Measurements from ENCODE around the gene TBC1D22A.

Gene TBC1D22A

GRCh38 chr22:47010211-47010610, 247.8 kb downstream of the TBC1D22A start:
- Histone ChIP-seq H2AK5ac (ENCODE audit: low read length) (no peak overlapping the region), H4K8ac (ENCODE audit: low read depth, low read length) (no peak overlapping the region), H3K4ac (ENCODE audit: low read depth, low read length) (no peak overlapping the region), H2BK15ac (replicated peaks; ENCODE audit: low read depth) (no peak overlapping the region), H3K27me3 (ENCODE audit: insufficient read depth, low read length, poor library complexity) (no peaks in the 10 kb centered on the region), H3K18ac (ENCODE audit: low read length) (no peak overlapping the region), H3K23ac (ENCODE audit: low read length) (no peak overlapping the region), H3K79me1 (ENCODE audit: low read length) (no peaks in the 10 kb centered on the region), H3K27ac (ENCODE audit: low read depth, low read length) (no peak overlapping the region), H3K36me3 (ENCODE audit: control insufficient read depth, insufficient read depth, low read length) (no peaks in the 10 kb centered on the region), H4K5ac (ENCODE audit: low read length) (no peak overlapping the region), H2BK5ac (ENCODE audit: low read length) (no peak overlapping the region), H3K56ac (ENCODE audit: low read length) (no peak overlapping the region), H3K4me3 (ENCODE audit: low read length) (no peak overlapping the region), H2BK120ac (ENCODE audit: low read depth, low read length) (no peak overlapping the region), H3K79me2 (ENCODE audit: control insufficient read depth, insufficient read depth, low read length) (no peaks in the 10 kb centered on the region), H3K9ac (ENCODE audit: low read length) (no peak overlapping the region), H3K4me1 (ENCODE audit: control insufficient read depth, low read depth, low read length) (no peaks in the 10 kb centered on the region), H3K4me2 (ENCODE audit: low read length) (no peak overlapping the region)
- DNase-seq = no peak
- WGBS (ENCODE audit: extremely low coverage, insufficient coverage, low lambda C conversion rate) = no CpG with 5 or more reads among the region's 10 CpGs

- Histone ChIP-seq H3K79me2 (ENCODE audit: control insufficient read depth, insufficient read depth, low read length) (no peaks in the 10 kb centered on the region), H4K5ac (ENCODE audit: low read length) (no peak overlapping the region), H3K18ac (ENCODE audit: low read length) (no peak overlapping the region), H2BK15ac (replicated peaks; ENCODE audit: low read depth) (no peak overlapping the region), H3K27me3 (ENCODE audit: insufficient read depth, low read length, poor library complexity) (no peaks in the 10 kb centered on the region), H3K9ac (ENCODE audit: low read length) (no peak overlapping the region), H3K4me1 (ENCODE audit: control insufficient read depth, low read depth, low read length) (no peaks in the 10 kb centered on the region), H3K4me2 (ENCODE audit: low read length) (no peak overlapping the region), H2BK120ac (ENCODE audit: low read depth, low read length) (no peak overlapping the region), H3K27ac (ENCODE audit: low read depth, low read length) (no peak overlapping the region), H3K56ac (ENCODE audit: low read length) (no peak overlapping the region), H3K36me3 (ENCODE audit: control insufficient read depth, insufficient read depth, low read length) (no peaks in the 10 kb centered on the region), H3K23ac (ENCODE audit: low read length) (no peak overlapping the region), H3K79me1 (ENCODE audit: low read length) (no peaks in the 10 kb centered on the region), H2AK5ac (ENCODE audit: low read length) (no peak overlapping the region), H3K4ac (ENCODE audit: low read depth, low read length) (no peak overlapping the region), H3K4me3 (ENCODE audit: low read length) (no peak overlapping the region), H2BK5ac (ENCODE audit: low read length) (no peak overlapping the region), H4K8ac (ENCODE audit: low read depth, low read length) (no peak overlapping the region)
- no CpG with 5 or more reads among the region's 12 CpGs for WGBS (ENCODE audit: extremely low coverage, insufficient coverage, low lambda C conversion rate)
- no peak for DNase-seq
These were observed 248.8 kb downstream of the TBC1D22A start for GRCh38 chr22:47011131-47011858.

GRCh38 chr22:47011859-47012258, 249.4 kb downstream of the TBC1D22A start:
- Histone ChIP-seq H3K9ac (ENCODE audit: low read length) (no peak overlapping the region), H2BK15ac (replicated peaks; ENCODE audit: low read depth) (no peak overlapping the region), H3K18ac (ENCODE audit: low read length) (no peak overlapping the region), H4K5ac (ENCODE audit: low read length) (no peak overlapping the region), H3K4me3 (ENCODE audit: low read length) (no peak overlapping the region), H3K23ac (ENCODE audit: low read length) (no peak overlapping the region), H3K4me1 (ENCODE audit: control insufficient read depth, low read depth, low read length) (no peaks in the 10 kb centered on the region), H3K56ac (ENCODE audit: low read length) (no peak overlapping the region), H4K8ac (ENCODE audit: low read depth, low read length) (no peak overlapping the region), H3K4ac (ENCODE audit: low read depth, low read length) (no peak overlapping the region), H3K36me3 (ENCODE audit: control insufficient read depth, insufficient read depth, low read length) (no peaks in the 10 kb centered on the region), H3K27me3 (ENCODE audit: insufficient read depth, low read length, poor library complexity) (no peaks in the 10 kb centered on the region), H3K79me2 (ENCODE audit: control insufficient read depth, insufficient read depth, low read length) (no peaks in the 10 kb centered on the region), H2AK5ac (ENCODE audit: low read length) (no peak overlapping the region), H3K79me1 (ENCODE audit: low read length) (no peaks in the 10 kb centered on the region), H3K27ac (ENCODE audit: low read depth, low read length) (no peak overlapping the region), H2BK120ac (ENCODE audit: low read depth, low read length) (no peak overlapping the region), H2BK5ac (ENCODE audit: low read length) (no peak overlapping the region), H3K4me2 (ENCODE audit: low read length) (no peak overlapping the region)
- no CpG with 5 or more reads among the region's 8 CpGs for WGBS (ENCODE audit: extremely low coverage, insufficient coverage, low lambda C conversion rate)
- no peak for DNase-seq

- no peak overlapping the region for H3K18ac ChIP-seq (ENCODE audit: low read length)
- H4K8ac ChIP-seq (ENCODE audit: low read depth, low read length) = no peak overlapping the region
- no peaks in the 10 kb centered on the region for H3K79me1 ChIP-seq (ENCODE audit: low read length)
- H3K23ac ChIP-seq (ENCODE audit: low read length) = no peak overlapping the region
- peak; percentile 34 for DNase-seq
- H2BK15ac ChIP-seq (replicated peaks; ENCODE audit: low read depth) = no peak overlapping the region
- no peaks in the 10 kb centered on the region for H3K79me2 ChIP-seq (ENCODE audit: control insufficient read depth, insufficient read depth, low read length)
- no peaks in the 10 kb centered on the region for H3K36me3 ChIP-seq (ENCODE audit: control insufficient read depth, insufficient read depth, low read length)
- no peak overlapping the region for H3K4me3 ChIP-seq (ENCODE audit: low read length)
- no peak overlapping the region for H3K27ac ChIP-seq (ENCODE audit: low read depth, low read length)
- H3K27me3 ChIP-seq (ENCODE audit: insufficient read depth, low read length, poor library complexity) = no peaks in the 10 kb centered on the region
- H3K4me1 ChIP-seq (ENCODE audit: control insufficient read depth, low read depth, low read length) = no peaks in the 10 kb centered on the region
- H4K5ac ChIP-seq (ENCODE audit: low read length) = no peak overlapping the region
- no peak overlapping the region for H2AK5ac ChIP-seq (ENCODE audit: low read length)
- H3K56ac ChIP-seq (ENCODE audit: low read length) = peak overlapping the region; percentile 17
- no peak overlapping the region for H2BK120ac ChIP-seq (ENCODE audit: low read depth, low read length)
- H2BK5ac ChIP-seq (ENCODE audit: low read length) = no peak overlapping the region
- H3K9ac ChIP-seq (ENCODE audit: low read length) = no peak overlapping the region
- no CpG with 5 or more reads among the region's 20 CpGs for whole genome bisulfite sequencing (ENCODE audit: extremely low coverage, insufficient coverage, low lambda C conversion rate)
- H3K4me2 ChIP-seq (ENCODE audit: low read length) = no peak overlapping the region
- no peak overlapping the region for H3K4ac ChIP-seq (ENCODE audit: low read depth, low read length)
These were observed 250.3 kb downstream of the TBC1D22A start for GRCh38 chr22:47012589-47013370.

- Histone ChIP-seq H3K18ac (ENCODE audit: low read length) (no peak overlapping the region), H3K79me1 (ENCODE audit: low read length) (no peaks in the 10 kb centered on the region), H3K36me3 (ENCODE audit: control insufficient read depth, insufficient read depth, low read length) (no peaks in the 10 kb centered on the region), H3K4me2 (ENCODE audit: low read length) (no peak overlapping the region), H4K5ac (ENCODE audit: low read length) (no peak overlapping the region), H3K4me1 (ENCODE audit: control insufficient read depth, low read depth, low read length) (no peaks in the 10 kb centered on the region), H3K9ac (ENCODE audit: low read length) (no peak overlapping the region), H3K4ac (ENCODE audit: low read depth, low read length) (no peak overlapping the region), H2BK5ac (ENCODE audit: low read length) (no peak overlapping the region), H3K27ac (ENCODE audit: low read depth, low read length) (no peak overlapping the region), H3K23ac (ENCODE audit: low read length) (no peak overlapping the region), H3K79me2 (ENCODE audit: control insufficient read depth, insufficient read depth, low read length) (no peaks in the 10 kb centered on the region), H3K56ac (ENCODE audit: low read length) (no peak overlapping the region), H4K8ac (ENCODE audit: low read depth, low read length) (no peak overlapping the region), H3K4me3 (ENCODE audit: low read length) (no peak overlapping the region), H2BK120ac (ENCODE audit: low read depth, low read length) (no peak overlapping the region), H2AK5ac (ENCODE audit: low read length) (no peak overlapping the region), H2BK15ac (replicated peaks; ENCODE audit: low read depth) (no peak overlapping the region), H3K27me3 (ENCODE audit: insufficient read depth, low read length, poor library complexity) (no peaks in the 10 kb centered on the region)
- DNase-seq = no peak
- no CpG with 5 or more reads among the region's 23 CpGs for WGBS (ENCODE audit: extremely low coverage, insufficient coverage, low lambda C conversion rate)
These were observed 251.6 kb downstream of the TBC1D22A start for GRCh38 chr22:47013861-47014635.

Data from mesendoderm (in vitro differentiated cells).